K562 (cell line): ENCODE measurements around the gene VASH1. TPM values are rescaled to one million over a fixed set of nuclear protein-coding genes. Genes with fewer than 3 reads are reported as not detected.

Experiments used
- AFF1 ChIP-seq, 2 experiments: fragments of 450-650 bp; IDR thresholded peaks; 2 replicates each; pipeline ENCODE4 v1.6.1; 2018; ENCODE audit warnings: mild to moderate bottlenecking in 2 of 2, low read depth in 1 of 2; ENCODE audit not compliant: partially characterized antibody in 2 of 2
- CHD2 ChIP-seq: IDR thresholded peaks from 2 replicates; pipeline ENCODE4 v1.6.1; 2011; ENCODE audit warnings: low read depth, low read length
- HNRNPK ChIP-seq: fragments of 200-400 bp; formaldehyde crosslinking; IDR thresholded peaks from one replicate; pipeline ENCODE4 v1.6.1; 2018; ENCODE audit warnings: mild to moderate bottlenecking, low read depth, low read length; ENCODE audit not compliant: poor library complexity, severe bottlenecking
- PHF21A ChIP-seq: fragments of 450-650 bp; IDR thresholded peaks from 2 replicates; pipeline ENCODE4 v1.6.1; 2017; ENCODE audit warnings: low read depth, borderline replicate concordance
- POLR2B ChIP-seq: fragments of 450-650 bp; IDR thresholded peaks from 2 replicates; pipeline ENCODE4 v1.6.1; 2018; ENCODE audit warnings: low read depth; ENCODE audit not compliant: partially characterized antibody
- RHOXF2B ChIP-seq: fragments of 250-450 bp; sonication (Bioruptor Pico); conservative IDR thresholded peaks from 2 replicates; pipeline ENCODE4 v1.5.1; 2021
- SREBF1 ChIP-seq: fragments of 150-350 bp; IDR thresholded peaks from 2 replicates; pipeline ENCODE4 v1.6.1; 2014; ENCODE audit warnings: antibody characterized with exemption, low read depth, low read length, borderline replicate concordance
- TAF1 ChIP-seq: IDR thresholded peaks from 2 replicates; pipeline ENCODE4 v1.6.1; 2011; ENCODE audit warnings: mild to moderate bottlenecking, low read length, moderate library complexity; ENCODE audit not compliant: insufficient read depth, control insufficient read depth, severe bottlenecking; ENCODE audit errors: extremely low read depth
- TAL1 ChIP-seq: fragments of 450-650 bp; IDR thresholded peaks from 2 replicates; pipeline ENCODE4 v1.6.1; 2016; ENCODE audit warnings: mild to moderate bottlenecking
- ZBED1 ChIP-seq: IDR thresholded peaks from 2 replicates; pipeline ENCODE4 v1.6.1; 2014
- ZFP30 ChIP-seq: fragments of 250-450 bp; sonication (Bioruptor Pico); IDR thresholded peaks from 2 replicates; pipeline ENCODE4 v1.8.0; 2022; ENCODE audit warnings: moderate library complexity, mild to moderate bottlenecking, inconsistent platforms, borderline replicate concordance
- ZNF282 ChIP-seq: sonication (generic); formaldehyde crosslinking; IDR thresholded peaks from 2 replicates; pipeline ENCODE4 v1.8.1; 2023; ENCODE audit warnings: missing genetic modification reagents
- ZNF316 ChIP-seq: fragments of 450-650 bp; IDR thresholded peaks from 2 replicates; pipeline ENCODE4 v1.6.1; 2016
- ZNF395 ChIP-seq: fragments of 200-800 bp; sonication (Bioruptor generic); IDR thresholded peaks from 2 replicates; pipeline ENCODE4 v1.6.1; 2017; ENCODE audit warnings: missing genetic modification characterization, missing compliant biosample characterization
- ZNF408 ChIP-seq: fragments of 250-450 bp; sonication (Bioruptor Pico); IDR thresholded peaks from 2 replicates; pipeline ENCODE4 v1.4.0; 2020; ENCODE audit warnings: low read depth, mild to moderate bottlenecking, moderate library complexity
- ZNF436 ChIP-seq: fragments of 250-450, 450-650 bp; sonication (Bioruptor Pico); formaldehyde crosslinking; IDR thresholded peaks from 2 replicates; pipeline ENCODE4 v1.7.0; 2020; ENCODE audit warnings: mild to moderate bottlenecking
- ZNF644 ChIP-seq: fragments of 200-800 bp; sonication (Bioruptor generic); IDR thresholded peaks from 2 replicates; pipeline ENCODE4 v1.6.1; 2016; ENCODE audit warnings: low read depth, missing genetic modification characterization, missing compliant biosample characterization
- ZNF696 ChIP-seq: fragments of 250-450 bp; sonication (Bioruptor Pico); conservative IDR thresholded peaks from 2 replicates; pipeline ENCODE4 v1.4.0; 2020; ENCODE audit warnings: mild to moderate bottlenecking, moderate library complexity
- polyA plus RNA-seq, 8 experiments: library from polyadenylated mRNA; depleted of rRNA in 4 of 8; stranded (reverse) in 5 of 8; unstranded in 3 of 8; fragments of >200 nt; fragmentation: Nextera tagmentation in 2 of 8; fragmentation: Illumina TruSeq in 1 of 8; extraction: Ambion mirVana in 2 of 8; extraction: Trizol in 1 of 8; gene quantifications; 2 replicates each; pipeline versions ENCODE4 v1.2.1 to v1.2.3, GENCODE V29; 2011 to 2014; ENCODE audit warnings: inconsistent platforms in 1 of 8, missing spikeins in 1 of 8
- total RNA-seq, 7 experiments: library from RNA; depleted of rRNA in 6 of 7; stranded (reverse); fragments of >200 nt in 6 of 7; fragmentation: Illumina TruSeq in 2 of 7; extraction: Trizol in 2 of 7; gene quantifications; 2 replicates each; pipeline versions ENCODE4 v1.2.1 to v1.2.3, GENCODE V29; 2011 to 2021; ENCODE audit warnings: low replicate concordance in 1 of 7
- TF ChIP-seq, protein P1 (sequence below): fragments of 250-450 bp; sonication (Bioruptor Pico); IDR thresholded peaks from 2 replicates; pipeline ENCODE4 v1.8.0; 2021; ENCODE audit warnings: moderate library complexity, mild to moderate bottlenecking, inconsistent platforms
- TF ChIP-seq, protein P2 (sequence below): fragments of 250-450 bp; sonication (Bioruptor Pico); IDR thresholded peaks from 2 replicates; pipeline ENCODE4 v1.5.0; 2021; ENCODE audit warnings: mild to moderate bottlenecking, borderline replicate concordance

The VASH1 gene
- total and polyA plus RNA-seq, 9 of the 15 experiments (the other 6 are each of a cell fraction or from before 2014, with no cell fraction given) = 0.01 to 0.43 (median 0.13) TPM; not detected in 1

GRCh38 chr14:76812422-76813383, 51.4 kb downstream of the VASH1 start, which contains the start of gene ANGEL1 (continued):
- no peak for TF ChIP-seq ZNF696 (CRISPR knock-in tag)
- TF ChIP-seq, protein P1, sequence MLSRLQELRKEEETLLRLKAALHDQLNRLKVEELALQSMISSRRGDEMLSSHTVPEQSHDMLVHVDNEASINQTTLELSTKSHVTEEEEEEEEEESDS (CRISPR knock-in tag) = no peak
- TF ChIP-seq ZNF316 = no peak
- TF ChIP-seq TAL1 = no peak
- no peak for TF ChIP-seq PHF21A
- no peak for TF ChIP-seq ZNF282
- TF ChIP-seq SREBF1 = no peak
- no peak for TF ChIP-seq ZNF644 (tag)
- TF ChIP-seq HNRNPK = no peak
- peak; percentile 71; the same call in 1 of the 2 replicates for TF ChIP-seq ZNF395 (CRISPR knock-in tag)
- TF ChIP-seq, protein P2, sequence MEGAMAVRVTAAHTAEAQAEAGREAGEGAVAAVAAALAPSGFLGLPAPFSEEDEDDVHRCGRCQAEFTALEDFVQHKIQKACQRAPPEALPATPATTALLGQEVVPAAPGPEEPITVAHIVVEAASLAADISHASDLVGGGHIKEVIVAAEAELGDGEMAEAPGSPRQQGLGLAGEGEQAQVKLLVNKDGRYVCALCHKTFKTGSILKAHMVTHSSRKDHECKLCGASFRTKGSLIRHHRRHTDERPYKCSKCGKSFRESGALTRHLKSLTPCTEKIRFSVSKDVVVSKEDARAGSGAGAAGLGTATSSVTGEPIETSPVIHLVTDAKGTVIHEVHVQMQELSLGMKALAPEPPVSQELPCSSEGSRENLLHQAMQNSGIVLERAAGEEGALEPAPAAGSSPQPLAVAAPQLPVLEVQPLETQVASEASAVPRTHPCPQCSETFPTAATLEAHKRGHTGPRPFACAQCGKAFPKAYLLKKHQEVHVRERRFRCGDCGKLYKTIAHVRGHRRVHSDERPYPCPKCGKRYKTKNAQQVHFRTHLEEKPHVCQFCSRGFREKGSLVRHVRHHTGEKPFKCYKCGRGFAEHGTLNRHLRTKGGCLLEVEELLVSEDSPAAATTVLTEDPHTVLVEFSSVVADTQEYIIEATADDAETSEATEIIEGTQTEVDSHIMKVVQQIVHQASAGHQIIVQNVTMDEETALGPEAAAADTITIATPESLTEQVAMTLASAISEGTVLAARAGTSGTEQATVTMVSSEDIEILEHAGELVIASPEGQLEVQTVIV (CRISPR knock-in tag) = no peak
- TF ChIP-seq ZNF408 (CRISPR knock-in tag) = no peak
- no peak for TF ChIP-seq AFF1 (IDR thresholded peaks at IDR 0.05; ENCODE audit: low read depth in 1 of 2, partially characterized antibody in 2 of 2)
- no peak for TF ChIP-seq RHOXF2B
- TF ChIP-seq ZBED1 = no peak
- no peak for TF ChIP-seq ZNF436 (CRISPR knock-in tag)
- no peak for TF ChIP-seq ZFP30
- TF ChIP-seq CHD2 = no peak
- TF ChIP-seq POLR2B = peak; percentile 40
- peak; percentile 46 for TF ChIP-seq TAF1
